NOMO-1 treated with DMSO at 0.1 percent for 48 hours (cell line): ENCODE results near the gene ELAVL1.
"Not testable (repeated sequence)": the region's sequence is repeated elsewhere in the genome, so short reads cannot be mapped to it uniquely, and the experiment has no call there.

Source experiments
- DNase-seq: peaks from one replicate; lab custom pipeline; 2025; ENCODE audit not compliant: unreplicated experiment; lab: John Stamatoyannopoulos, UW

Gene ELAVL1

GRCh38 chr19:7924241-7924640, 81.2 kb downstream of the ELAVL1 start:
- DNase-seq, result no peak

GRCh38 chr19:7923295-7924191, 81.9 kb downstream of the ELAVL1 start:
- no peak for DNase-seq

DNA sequence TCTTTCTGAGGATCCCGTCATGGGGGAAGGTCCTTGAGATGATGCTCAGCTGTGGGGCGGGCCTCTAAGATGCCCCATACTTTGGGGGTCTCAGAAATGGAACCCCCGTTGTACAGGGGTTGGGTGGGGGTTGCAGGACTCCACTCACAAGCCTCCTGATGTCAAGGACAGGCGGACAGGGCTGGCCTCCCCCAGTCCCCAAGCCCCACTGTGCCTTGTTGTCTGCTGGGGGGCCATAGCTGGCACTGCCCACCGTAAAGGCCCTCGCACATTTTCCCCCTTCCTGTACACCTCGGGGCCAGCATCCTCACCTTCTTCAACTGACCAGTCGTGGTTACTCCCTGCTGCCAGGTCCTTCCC, 82.6 kb downstream of the ELAVL1 start:
- no peak for DNase-seq

GRCh38 chr19:7921967-7922835, 83.2 kb downstream of the ELAVL1 start:
- no peak for DNase-seq

DNA sequence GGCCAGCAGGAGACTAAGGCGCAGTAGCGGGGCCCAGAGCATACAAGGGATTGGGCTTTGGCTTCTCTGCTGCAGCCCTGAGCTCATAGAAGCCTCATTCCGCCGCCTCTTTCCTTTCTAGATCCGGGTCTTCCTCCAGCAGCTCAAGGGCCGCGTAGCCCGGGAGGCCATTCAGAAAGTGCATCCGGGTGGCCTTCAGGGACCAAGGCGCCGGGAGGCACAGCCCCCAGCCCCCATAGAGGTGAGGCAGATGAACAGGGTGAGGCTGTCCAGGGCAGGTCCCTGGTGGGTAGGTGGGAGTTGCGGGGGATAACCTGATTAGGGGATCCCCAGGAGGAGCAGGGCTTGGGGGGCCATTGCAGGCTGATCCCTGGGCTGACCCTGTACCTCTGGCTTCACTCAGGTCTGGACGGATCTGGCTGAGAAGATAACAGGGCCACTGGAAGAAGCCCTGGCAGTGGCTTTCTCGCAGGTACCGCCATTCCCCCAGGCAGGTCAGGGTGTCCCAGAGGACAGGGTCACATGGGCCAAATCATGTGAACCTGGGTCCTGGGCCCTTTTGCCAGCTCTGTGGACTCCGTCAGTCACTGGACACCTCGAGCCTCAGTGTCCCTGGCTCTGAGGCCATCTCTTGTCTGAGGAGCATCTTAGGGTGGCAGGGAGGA, 84.0 kb downstream of the ELAVL1 start:
- DNase-seq, result no peak

DNA sequence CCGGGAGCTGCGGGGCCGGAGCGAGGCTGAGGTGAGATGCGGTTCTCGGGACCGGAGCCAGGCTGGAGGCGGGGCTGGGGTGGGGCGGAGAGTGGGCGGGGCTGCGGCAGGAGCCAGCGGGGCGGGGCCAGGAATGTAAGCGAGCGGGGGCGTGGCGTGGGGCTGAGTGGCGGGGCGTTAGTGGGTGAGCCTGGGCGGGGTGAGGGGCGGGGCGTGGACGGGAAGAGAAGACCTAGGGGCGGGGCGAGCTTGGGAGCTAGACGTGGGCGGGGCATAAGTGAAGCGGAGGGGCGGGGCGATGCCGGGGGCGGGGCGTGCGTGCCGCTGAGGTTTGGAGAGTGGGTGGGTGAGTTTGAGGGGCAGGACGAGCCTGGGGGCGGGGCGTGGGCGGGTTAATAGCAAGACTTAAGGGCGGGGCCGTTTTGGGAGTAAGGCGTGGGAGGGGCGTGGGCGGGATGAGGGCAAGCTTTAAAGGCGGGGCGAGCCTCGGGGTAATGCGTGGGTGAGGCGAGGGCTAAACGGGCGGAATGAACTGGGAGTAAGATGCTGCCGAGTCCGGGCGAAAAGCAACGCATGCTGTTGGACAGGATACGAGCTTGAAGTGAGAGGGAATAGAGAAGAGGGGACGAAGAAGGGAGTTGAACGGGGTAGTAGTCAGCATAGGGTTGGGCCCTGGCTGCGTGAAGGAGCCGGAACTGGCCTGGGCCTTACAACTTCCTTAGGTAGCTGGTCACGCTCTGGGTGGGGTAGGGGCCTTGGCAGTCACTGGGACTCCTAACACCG, 84.7 kb downstream of the ELAVL1 start:
- peak; percentile 96 for DNase-seq

GRCh38 chr19:7919610-7920518, 85.6 kb downstream of the ELAVL1 start, which contains the start of gene SNAPC2:
Gene SNAPC2, plus strand, starts transcription at chr19:7920338. Its CDS starts 29 bp downstream, at chr19:7920367.
- DNase-seq, result peak; percentile 85

DNA sequence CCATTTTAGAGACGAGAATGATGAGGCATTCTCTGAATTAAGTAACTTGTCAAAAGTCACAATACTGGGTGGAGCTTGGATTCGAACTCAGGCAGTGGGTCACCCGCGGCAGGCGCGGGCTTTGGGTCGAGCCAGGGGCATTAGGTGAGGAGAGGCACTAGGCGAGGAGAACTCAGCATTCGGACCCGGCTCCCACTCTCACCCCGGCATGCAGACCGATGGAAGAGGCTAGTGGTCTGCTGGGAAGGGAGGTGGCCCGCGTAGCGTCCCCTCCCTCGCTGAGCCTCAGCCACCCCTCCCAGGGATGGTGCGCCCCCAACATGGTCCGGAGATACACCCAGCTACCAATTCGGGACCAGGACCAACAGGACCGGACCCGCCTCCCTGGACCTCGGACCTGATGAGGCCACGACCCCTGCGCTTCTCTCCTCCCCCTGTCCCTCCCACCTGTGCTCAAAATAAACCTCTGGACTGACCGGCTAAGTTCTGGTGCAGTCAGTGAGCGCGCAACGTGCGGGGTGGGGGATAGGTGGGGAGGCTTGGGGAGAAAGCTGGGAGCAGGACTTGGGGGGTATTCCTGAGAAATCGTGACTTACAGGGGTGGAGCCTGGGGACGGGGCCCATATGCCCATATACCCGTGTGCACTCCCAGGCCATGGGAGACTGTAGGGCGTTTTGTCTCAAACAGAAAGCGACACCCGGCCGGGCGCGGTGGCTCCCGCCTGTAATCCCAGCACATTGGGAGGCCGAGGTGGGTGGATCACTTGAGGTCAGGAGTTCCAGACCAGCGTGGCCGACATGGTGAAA, 86.6 kb downstream of the ELAVL1 start:
- no peak for DNase-seq

GRCh38 chr19:7918062-7918614, 87.3 kb downstream of the ELAVL1 start:
- DNase-seq, result not testable (repeated sequence)

DNA sequence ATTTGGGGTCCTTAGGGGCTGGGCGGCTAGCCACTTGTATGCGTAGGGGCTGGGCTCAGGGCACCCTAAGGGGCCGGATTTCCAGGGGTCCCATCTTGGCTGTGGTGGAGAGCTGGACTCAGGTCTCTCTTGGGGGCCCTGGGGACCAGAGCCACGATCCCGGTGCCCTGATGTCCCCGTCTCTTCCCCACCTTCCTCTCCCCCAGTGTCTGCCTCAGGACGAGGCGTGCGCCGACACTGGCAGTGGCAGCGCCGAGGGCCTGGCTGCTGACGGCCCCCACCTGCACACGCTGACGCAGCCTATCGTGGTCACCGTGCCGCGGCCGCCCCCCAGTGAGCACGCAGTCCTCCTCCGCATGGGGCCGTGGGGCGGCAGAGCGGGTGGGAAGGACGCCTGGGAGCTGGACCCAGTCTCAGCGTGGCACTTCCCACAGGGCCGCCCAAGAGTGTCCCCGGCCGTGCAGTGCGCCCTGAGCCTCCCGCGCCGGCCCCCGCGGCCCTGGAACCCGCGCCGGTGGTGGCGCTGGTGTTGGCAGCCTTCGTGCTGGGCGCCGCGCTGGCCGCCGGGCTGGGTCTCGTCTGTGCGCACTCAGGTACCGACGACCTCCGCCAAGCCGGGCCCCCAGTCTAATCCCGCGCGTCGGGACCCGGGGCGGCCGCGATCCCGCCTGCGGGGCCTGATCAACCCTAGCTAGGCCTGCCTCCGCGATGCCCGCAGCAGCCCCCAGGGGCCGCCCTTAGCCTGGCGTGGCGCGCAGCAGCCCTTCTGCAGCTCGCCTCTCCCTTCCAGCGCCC, 88.0 kb downstream of the ELAVL1 start:
- peak; percentile 44 for DNase-seq

GRCh38 chr19:7916955-7917266, 88.5 kb downstream of the ELAVL1 start:
- DNase-seq, result no peak

GRCh38 chr19:7916103-7916954, 89.1 kb downstream of the ELAVL1 start:
- peak; percentile 33 for DNase-seq

DNA sequence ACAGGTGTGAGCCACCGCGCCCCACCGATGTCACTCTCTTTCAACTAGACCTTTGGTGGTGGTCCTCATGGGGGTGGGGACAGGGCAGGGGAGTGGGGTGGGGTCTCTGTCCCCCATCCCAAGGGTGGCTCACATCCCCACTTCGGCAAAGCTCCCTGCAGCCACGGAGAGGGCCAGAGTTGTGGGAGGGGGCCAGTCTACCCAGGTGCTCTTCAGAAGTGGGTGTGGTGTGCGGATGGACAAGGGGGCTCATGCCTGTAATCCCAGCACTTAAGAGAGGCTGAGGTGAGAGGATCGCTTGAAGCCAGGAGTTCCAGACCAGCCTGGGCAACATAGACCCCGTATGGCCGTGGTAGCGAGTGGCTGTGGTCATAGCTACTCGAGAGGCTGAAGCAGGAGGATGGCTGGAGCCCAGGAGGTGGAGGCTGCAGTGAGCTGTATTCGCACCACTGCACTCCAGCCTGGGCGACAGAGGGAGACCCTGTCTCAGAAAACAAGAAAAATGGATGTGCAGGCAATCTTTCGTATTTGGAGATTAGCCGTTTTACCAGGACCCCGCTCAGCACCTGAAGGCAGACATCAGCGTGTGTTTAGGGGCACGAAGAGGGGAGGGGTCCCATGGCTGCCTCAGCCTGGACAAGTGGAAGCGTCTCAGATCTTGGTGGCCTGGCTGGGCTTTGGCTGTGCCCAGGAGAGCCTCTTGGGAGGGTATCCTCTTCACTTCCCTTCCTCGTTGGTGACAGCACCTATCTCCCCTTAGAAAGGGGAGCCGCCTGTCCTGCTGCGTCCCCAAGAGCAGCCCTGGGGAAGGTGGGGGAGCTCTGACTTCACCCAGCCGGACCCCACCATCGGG, 90.0 kb downstream of the ELAVL1 start:
- DNase-seq, result no peak

DNA sequence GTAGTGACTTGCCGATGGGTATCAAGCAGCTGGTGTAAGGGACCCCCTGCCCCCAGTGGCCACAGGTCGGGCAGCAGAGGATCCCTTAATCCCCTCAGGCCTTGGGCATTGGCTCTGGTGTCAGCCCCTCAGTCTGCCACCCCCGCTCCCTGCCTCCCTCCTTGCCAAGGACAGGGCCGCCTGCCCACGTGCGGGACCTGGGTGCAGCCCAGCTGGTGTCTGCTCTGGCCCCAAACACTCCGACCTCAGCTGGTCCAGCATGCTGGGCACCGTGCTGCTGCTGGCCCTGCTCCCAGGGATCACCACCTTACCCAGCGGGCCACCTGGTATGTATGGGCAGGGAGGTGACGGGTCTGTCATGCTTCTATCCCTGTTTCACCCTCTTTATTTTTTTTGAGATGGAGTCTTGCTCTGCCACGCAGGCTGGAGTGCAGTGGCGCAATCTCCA, 90.8 kb downstream of the ELAVL1 start, which contains the start of gene TGFBR3L:
TGFBR3L (plus strand) TSS at position 233 of the 448 bp plus-strand sequence.
- no peak for DNase-seq

DNA sequence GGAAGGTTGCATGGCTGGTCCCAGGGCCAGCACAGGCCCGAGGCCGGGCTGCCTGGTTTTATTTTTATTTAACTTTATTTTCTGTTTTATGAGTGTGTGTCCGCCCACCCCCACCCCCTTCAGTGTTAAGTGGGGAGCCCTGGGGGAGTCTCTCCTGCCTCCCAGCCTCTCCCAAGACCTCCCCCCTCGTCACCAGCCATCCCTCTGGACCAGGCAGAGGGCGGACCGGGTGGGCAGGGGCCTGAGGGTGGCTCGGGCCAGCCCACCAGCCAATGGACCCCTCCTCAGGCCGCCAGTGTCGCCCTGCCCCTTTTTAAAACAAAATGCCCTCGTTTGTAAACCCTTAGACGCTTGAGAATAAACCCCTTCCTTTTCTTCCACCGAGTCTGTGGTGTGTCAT, 91.3 kb downstream of the ELAVL1 start:
- DNase-seq, result no peak

DNA sequence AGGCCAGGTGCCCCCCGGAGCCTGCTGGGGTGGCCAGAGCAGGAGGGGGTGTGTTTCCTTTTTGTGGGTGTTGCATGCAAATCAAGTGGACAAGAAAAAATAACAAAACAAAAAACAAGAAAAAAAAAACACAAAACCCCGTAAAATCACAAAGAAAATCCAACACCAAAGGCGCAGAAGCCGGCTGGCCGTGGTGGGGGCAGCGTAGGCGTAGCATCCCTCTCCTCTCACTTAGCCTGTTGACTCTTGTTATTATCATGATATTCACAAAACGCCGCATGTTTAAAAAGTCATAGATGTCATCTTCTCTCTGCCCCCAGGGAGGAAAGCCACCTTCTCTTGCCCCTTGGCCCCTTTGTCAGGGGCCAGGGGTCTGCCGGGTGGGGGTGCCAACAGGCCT, 91.8 kb downstream of the ELAVL1 start:
- DNase-seq, result no peak
